ENCODE data around the gene MROH7. TPM values are rescaled to one million over a fixed set of nuclear protein-coding genes. Genes with fewer than 3 reads are reported as not detected.

Gene MROH7
- total RNA-seq, 2 experiments from 2014 or later = 0.12 to 0.14 TPM

- Mint-ChIP-seq H3K4me1 (no peaks in the 10 kb centered on the region), H3K27ac (no peak overlapping the region), H3K36me3 (peaks cover 9% of the 10 kb centered on the region), H3K27me3 (no peaks in the 10 kb centered on the region), H3K9me3 (no peaks in the 10 kb centered on the region), H3K4me3 (no peak overlapping the region)
- DNase-seq = no peak
Observed at GRCh38 chr1:54745274-54745673, 103.7 kb downstream of the MROH7 start.

GRCh38 chr1:54745864-54746263, 104.3 kb downstream of the MROH7 start:
- no peak overlapping the region for H3K4me3 Mint-ChIP-seq
- no peaks in the 10 kb centered on the region for H3K4me1 Mint-ChIP-seq
- no peaks in the 10 kb centered on the region for H3K9me3 Mint-ChIP-seq
- H3K36me3 Mint-ChIP-seq = peaks cover 9% of the 10 kb centered on the region
- H3K27ac Mint-ChIP-seq = no peak overlapping the region
- no peaks in the 10 kb centered on the region for H3K27me3 Mint-ChIP-seq
- no peak for DNase-seq

GRCh38 chr1:54748094-54748835, 106.7 kb downstream of the MROH7 start:
- Mint-ChIP-seq H3K4me1 (no peaks in the 10 kb centered on the region), H3K27me3 (no peaks in the 10 kb centered on the region), H3K4me3 (no peak overlapping the region), H3K9me3 (no peaks in the 10 kb centered on the region), H3K36me3 (peaks cover 2% of the 10 kb centered on the region), H3K27ac (no peak overlapping the region)
- no peak for DNase-seq

GRCh38 chr1:54750596-54750995, 109.0 kb downstream of the MROH7 start:
- Mint-ChIP-seq H3K4me1 (no peaks in the 10 kb centered on the region), H3K9me3 (no peaks in the 10 kb centered on the region), H3K4me3 (no peak overlapping the region), H3K27ac (no peak overlapping the region), H3K27me3 (no peaks in the 10 kb centered on the region), H3K36me3 (no peaks in the 10 kb centered on the region)
- no peak for DNase-seq

- Mint-ChIP-seq H3K4me1 (peaks cover 4% of the 10 kb centered on the region), H3K27me3 (no peaks in the 10 kb centered on the region)
Observed at GRCh38 chr1:54751426-54751825, 109.8 kb downstream of the MROH7 start.

GRCh38 chr1:54754045-54754444, 112.5 kb downstream of the MROH7 start:
- Mint-ChIP-seq H3K4me3 (no peak overlapping the region), H3K9me3 (no peaks in the 10 kb centered on the region), H3K36me3 (no peaks in the 10 kb centered on the region), H3K4me1 (peaks cover 4% of the 10 kb centered on the region), H3K27ac (no peak overlapping the region), H3K27me3 (no peaks in the 10 kb centered on the region)
- DNase-seq = no peak

More at GRCh38 chr1:54751426-54751825, 109.8 kb downstream of the MROH7 start:
- H3K4me3 Mint-ChIP-seq = no peak overlapping the region
- H3K36me3 Mint-ChIP-seq = no peaks in the 10 kb centered on the region
- no peaks in the 10 kb centered on the region for H3K9me3 Mint-ChIP-seq
- H3K27ac Mint-ChIP-seq = no peak overlapping the region
- no peak for DNase-seq

GRCh38 chr1:54754486-54755285, 113.1 kb downstream of the MROH7 start:
- no peaks in the 10 kb centered on the region for H3K27me3 Mint-ChIP-seq
- no peak overlapping the region for H3K4me3 Mint-ChIP-seq
- no peak overlapping the region for H3K27ac Mint-ChIP-seq
- H3K9me3 Mint-ChIP-seq = no peaks in the 10 kb centered on the region
- no peak for DNase-seq
- H3K36me3 Mint-ChIP-seq = no peaks in the 10 kb centered on the region
- peaks cover 4% of the 10 kb centered on the region for H3K4me1 Mint-ChIP-seq

- no peaks in the 10 kb centered on the region for H3K27me3 Mint-ChIP-seq
- H3K36me3 Mint-ChIP-seq = peaks cover under 1% of the 10 kb centered on the region
- DNase-seq = no peak
- no peak overlapping the region for H3K27ac Mint-ChIP-seq
- peaks cover 16% of the 10 kb centered on the region for H3K4me1 Mint-ChIP-seq
- no peaks in the 10 kb centered on the region for H3K9me3 Mint-ChIP-seq
- H3K4me3 Mint-ChIP-seq = no peak overlapping the region
Observed at GRCh38 chr1:54757833-54758232, 116.2 kb downstream of the MROH7 start.

GRCh38 chr1:54758678-54759348, 117.2 kb downstream of the MROH7 start:
- Mint-ChIP-seq H3K4me3 (no peak overlapping the region), H3K27me3 (no peaks in the 10 kb centered on the region), H3K36me3 (peaks cover 3% of the 10 kb centered on the region), H3K27ac (no peak overlapping the region), H3K4me1 (peaks cover 23% of the 10 kb centered on the region), H3K9me3 (no peaks in the 10 kb centered on the region)
- no peak for DNase-seq

Other genes with a start within 250 kb of the MROH7 start
- 10 to 100 TPM; 62.8 to 65.4 TPM for gene SSBP3, start 235.4 kb upstream of the MROH7 start, total RNA-seq
- 1 to 10 TPM; 1.0 to 1.3 TPM for gene ACOT11, start 93.6 kb upstream of the MROH7 start, total RNA-seq
- gene FAM151A, start 18.3 kb upstream of the MROH7 start, total RNA-seq = not detected
- 10 to 100 TPM; 40.1 to 41.4 TPM for gene TTC4, start 74.1 kb downstream of the MROH7 start, total RNA-seq
- gene PARS2, start 122.7 kb downstream of the MROH7 start, total RNA-seq = 1 to 10 TPM; 6.4 to 6.6 TPM
- gene TTC22, start 159.5 kb downstream of the MROH7 start, total RNA-seq = 1 to 10 TPM; 4.8 to 5.3 TPM
- 10 to 100 TPM; 66.1 to 69.4 TPM for gene DHCR24, start 245.4 kb downstream of the MROH7 start, total RNA-seq